Measurements from ENCODE around the gene PPP1R12C.

PPP1R12C gene

DNA sequence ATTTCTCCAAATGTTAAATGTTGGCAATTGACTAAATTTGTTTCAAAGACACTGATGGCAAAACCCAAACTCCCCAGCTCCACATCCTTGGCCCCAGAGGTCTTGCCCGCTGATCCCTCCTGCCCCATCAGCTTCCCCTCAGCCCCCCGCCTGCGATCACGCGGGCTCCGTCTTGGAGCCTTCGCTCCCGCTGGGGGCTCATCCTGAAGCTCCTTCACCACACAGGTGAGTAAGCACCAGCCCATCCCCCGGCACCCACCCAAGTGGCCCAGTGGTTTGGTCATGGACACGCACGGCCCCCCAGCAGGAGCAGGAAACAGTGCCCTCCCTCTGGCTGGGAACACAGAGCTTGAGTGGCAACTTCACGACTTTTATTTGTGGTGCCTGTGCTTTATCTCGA, 26.9 kb downstream of the PPP1R12C start:
- DNase-seq (ENCODE audit: low read depth), result no peak

GRCh38 chr19:55089342-55089944, 28.0 kb downstream of the PPP1R12C start:
- DNase-seq (ENCODE audit: low read depth), result no peak

GRCh38 chr19:55088543-55089341, 28.7 kb downstream of the PPP1R12C start:
- DNase-seq (ENCODE audit: low read depth), result peak; percentile 41

DNA sequence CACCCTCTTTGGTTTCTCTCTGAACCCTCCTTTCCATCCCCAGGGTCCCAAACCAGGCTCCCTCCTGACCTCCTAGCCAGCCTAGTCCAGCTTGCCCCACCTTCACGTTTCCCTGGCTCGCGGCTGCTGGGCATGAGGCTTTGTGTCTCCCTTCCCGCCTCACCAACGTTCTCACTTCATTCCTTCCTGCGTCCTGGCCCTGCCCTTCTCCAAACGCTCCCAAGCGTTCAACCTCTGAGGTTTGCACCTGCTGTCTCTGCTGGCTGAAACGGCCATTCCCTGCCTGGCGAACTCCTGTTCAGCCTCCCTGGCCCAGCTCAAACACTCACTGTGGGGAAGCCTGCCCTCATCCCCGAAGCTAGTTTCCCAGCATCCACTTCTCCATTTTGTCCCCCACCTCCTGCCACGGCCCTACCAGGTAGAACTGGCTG, 29.4 kb downstream of the PPP1R12C start:
- no peak for DNase-seq (ENCODE audit: low read depth)

GRCh38 chr19:55087542-55087901, 29.9 kb downstream of the PPP1R12C start:
- no peak for DNase-seq (ENCODE audit: low read depth)

DNA sequence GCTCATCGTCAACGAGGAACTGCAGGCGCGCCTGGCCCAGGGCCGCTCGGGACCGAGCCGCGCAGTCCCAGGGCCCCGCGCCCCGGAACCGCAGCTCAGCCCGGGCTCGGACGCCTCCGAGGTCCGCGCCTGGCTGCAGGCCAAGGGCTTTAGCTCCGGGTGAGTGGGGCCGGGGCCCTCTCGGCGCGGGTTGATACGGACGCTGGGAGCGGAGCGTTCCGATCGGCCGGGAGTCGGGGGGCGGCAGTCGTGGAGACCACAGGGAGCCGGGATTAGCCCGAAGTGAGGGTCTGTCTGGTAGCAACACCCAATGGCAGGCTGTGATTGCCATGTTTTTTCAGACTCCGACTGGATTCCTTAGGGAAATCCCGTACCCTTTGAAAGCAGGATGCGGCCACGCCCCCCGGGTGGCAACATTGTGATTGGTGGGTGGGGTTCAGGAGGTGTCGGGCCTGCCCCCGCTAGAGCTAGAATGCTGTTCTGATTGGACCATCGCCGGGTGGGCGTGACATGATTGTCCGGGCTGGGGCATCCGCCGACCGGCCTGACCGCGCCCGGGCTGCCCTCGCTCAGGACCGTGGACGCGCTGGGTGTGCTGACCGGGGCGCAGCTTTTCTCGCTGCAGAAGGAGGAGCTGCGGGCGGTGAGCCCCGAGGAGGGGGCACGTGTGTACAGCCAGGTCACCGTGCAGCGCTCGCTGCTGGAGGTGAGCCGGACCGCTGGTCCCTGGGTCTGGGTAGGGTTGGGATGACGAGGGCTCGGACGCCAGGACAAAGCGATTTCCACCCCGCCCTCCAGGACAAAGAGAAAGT, 30.5 kb downstream of the PPP1R12C start:
- DNase-seq (ENCODE audit: low read depth), result no peak

DNA sequence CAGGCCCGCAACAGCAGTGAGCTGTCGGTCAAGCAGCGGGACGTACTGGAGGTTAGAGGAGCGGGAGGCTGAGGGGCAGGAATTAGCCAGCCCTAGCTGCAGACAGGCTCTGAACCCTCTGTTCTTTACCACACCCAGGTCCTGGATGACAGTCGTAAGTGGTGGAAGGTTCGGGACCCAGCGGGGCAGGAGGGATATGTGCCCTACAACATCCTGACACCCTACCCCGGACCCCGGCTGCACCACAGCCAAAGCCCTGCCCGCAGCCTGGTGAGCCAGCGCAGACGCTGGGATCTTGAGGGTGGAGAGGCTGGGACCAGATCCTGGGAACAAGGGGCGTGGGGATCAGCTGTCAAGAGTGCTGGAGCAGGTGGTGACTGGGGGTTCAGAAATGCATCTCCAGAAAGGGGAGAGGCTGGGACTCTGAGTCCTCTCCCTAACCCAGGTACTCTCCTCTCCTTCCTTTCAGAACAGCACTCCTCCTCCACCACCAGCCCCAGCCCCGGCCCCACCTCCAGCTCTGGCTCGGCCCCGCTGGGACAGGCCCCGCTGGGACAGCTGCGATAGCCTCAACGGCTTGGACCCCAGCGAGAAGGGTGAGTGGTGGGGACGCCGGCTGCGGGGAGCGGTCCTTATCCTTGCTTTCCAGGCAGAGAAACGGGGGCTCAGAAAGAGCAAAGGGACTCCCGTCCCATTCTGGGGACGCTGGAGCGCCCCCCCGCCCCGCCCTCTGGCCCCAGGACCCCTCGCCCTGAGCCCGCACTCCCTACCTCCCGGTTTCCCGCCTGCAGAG, 31.3 kb downstream of the PPP1R12C start:
- no peak for DNase-seq (ENCODE audit: low read depth)

GRCh38 chr19:55084416-55084815, 33.0 kb downstream of the PPP1R12C start:
- no peak for DNase-seq (ENCODE audit: low read depth)

- DNase-seq (ENCODE audit: low read depth), result no peak
Observed at GRCh38 chr19:55083004-55083850, 34.2 kb downstream of the PPP1R12C start.

- no peak for DNase-seq (ENCODE audit: low read depth)
Observed at GRCh38 chr19:55082020-55082851, 35.2 kb downstream of the PPP1R12C start.

DNA sequence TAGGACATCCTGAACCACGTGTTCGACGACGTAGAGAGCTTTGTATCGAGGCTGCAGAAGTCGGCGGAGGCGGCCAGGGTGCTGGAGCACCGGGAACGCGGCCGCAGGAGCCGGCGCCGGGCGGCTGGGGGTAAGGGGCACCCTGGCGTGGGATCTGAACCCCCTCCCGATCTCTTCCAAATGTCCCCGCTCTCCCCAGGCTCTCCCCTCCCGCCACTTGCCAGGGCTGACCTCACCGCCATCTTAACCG, 35.7 kb downstream of the PPP1R12C start:
- DNase-seq (ENCODE audit: low read depth), result no peak

DNA sequence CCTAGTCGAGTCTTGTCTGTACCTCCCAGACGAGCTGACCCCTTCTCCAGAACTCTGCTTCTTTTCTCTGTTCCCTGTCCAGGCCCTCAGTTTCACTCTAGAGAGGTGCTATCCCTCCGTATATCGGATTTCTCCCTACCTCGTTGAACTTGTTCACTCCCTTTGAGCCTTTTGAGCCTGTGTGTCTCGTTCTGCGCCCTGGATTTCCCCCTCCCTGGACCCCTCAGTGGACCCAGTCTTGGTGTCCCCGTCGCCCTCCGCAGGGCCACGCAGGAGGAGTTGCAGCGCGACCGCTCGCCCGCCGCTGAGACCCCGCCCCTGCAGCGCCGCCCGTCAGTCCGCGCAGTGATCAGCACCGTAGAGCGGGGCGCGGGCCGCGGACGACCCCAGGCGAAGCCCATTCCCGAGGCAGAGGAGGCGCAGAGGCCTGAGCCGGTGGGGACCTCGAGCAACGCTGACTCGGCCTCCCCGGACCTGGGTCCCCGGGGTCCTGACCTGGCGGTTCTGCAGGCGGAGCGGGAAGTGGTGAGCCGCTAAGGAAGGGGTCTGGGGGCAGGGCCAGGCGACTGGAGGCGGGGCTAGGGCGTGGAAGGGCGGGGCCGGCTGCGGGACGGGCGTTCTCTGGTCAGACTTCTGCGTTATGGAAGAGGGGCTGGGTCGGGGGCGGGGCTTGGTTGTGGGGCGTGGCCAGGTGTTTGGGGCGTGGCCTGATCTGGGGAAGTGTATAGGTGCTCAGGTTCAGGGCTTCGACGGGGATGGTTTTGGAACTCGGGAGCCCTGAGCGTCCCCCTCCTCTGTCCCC, 36.3 kb downstream of the PPP1R12C start:
- DNase-seq (ENCODE audit: low read depth), result no peak

DNA sequence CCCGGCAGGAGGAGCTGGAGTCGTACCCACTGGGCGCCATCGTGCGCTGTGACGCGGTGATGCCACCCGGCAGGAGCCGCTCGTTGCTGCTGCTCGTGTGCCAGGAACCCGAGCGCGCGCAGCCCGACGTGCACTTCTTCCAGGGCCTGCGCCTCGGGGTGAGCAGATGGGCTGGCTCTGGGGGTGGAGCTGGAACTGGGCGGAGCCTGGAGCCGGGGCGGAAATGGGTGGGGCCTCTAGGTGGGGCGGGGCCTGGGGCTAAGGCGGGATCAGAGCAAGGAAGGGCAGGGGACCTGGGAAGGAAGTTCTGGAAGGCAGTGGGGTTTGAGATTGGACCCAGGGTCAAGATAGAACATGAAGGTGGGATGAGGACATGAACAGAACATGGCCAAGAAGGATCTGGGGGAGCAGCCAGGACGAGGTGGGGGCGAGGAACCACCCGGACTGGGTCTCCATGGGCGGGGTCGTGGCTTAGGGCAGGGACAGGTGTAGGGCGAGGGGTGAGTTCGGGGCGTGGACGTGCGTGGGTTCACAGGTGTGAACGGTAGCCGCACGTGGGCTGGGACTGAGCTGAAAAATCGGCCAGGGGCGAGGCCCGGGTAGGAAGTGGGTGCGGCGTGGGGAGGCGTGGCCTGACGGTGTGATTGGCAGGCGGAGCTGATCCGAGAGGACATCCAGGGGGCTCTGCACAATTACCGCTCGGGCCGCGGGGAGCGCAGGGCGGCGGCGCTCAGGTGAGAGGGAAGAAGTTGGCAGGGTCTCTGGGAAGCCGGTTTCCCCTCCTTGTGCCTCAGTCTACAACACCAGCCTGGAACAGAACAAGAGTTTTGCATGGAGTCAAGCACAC, 37.1 kb downstream of the PPP1R12C start:
- DNase-seq (ENCODE audit: low read depth), result no peak

- DNase-seq (ENCODE audit: low read depth), result no peak
Observed at GRCh38 chr19:55079400-55080038, 37.9 kb downstream of the PPP1R12C start.

GRCh38 chr19:55078996-55079395, 38.4 kb downstream of the PPP1R12C start:
- DNase-seq (ENCODE audit: low read depth), result no peak

DNA sequence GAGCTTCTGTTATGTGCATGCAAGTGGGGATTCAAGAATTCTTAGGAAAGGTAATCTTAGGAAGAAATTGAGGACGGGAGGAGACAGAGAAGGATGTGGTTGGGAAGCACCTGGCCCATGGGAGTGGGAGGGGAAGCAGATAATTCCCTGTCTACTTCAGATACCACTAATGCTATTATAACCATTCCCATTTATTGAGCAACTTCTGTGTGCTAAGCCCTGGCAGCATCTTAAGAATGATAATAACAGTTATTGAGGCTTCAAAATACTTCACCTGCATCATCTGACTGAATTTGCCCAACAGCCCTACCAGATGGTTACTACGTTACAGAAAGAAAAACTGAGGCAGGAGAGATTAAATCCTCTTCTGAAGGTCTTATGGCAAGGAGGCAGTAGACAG, 40.3 kb downstream of the PPP1R12C start:
- DNase-seq (ENCODE audit: low read depth), result no peak

- DNase-seq (ENCODE audit: low read depth), result no peak
Observed at GRCh38 chr19:55076321-55076720, 41.1 kb downstream of the PPP1R12C start.

DNA sequence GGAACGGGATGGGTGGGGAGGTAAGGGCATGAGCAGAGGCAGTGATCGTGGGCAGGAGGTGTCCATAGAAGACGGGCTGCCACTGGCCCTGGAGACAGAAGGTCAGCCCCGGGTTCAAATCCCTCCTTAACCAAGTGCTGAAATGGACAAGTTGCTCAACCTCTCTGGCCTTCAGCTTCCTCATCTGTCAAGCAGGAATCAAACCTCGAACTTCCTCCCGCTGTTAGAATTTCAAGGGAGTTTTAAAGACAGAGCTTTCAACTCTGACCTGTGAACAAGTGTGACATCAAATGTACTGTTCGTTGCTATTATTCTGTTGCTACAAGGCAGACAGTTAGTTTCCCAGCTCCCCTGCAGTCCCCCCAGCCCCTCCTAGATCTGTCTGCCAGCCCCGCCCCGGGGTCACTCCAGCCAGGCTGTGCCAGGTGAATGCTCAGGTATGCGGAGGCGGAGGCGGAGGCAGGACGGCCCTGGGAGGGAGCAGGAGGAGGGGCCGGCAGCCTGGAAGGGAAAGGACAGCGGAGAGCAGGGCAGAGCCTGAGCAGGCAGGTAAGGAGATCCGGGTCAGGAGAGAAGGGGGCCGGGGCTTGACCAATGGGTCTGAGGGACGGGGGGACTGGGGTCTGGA, 42.0 kb downstream of the PPP1R12C start, which contains the start of gene EPS8L1:
Gene EPS8L1, plus strand, starts transcription at position 499 of the 628 bp plus-strand sequence. CDS start 576 bp downstream, outside the sequence.
- DNase-seq (ENCODE audit: low read depth), result no peak
